WI38 (cell line): Measurements from ENCODE around the gene CPNE4.

ENCODE experiments used
- H3K4me3 ChIP-seq: 2 replicates; pipeline ENCODE4 v1.5.1; 2011; ENCODE audit warnings: low read depth, mild to moderate bottlenecking, control low read depth, low read length
- CTCF ChIP-seq: IDR thresholded peaks from 2 replicates; pipeline ENCODE4 v1.5.1; 2012; ENCODE audit warnings: low read depth, mild to moderate bottlenecking, control low read depth, low read length

Gene CPNE4

DNA sequence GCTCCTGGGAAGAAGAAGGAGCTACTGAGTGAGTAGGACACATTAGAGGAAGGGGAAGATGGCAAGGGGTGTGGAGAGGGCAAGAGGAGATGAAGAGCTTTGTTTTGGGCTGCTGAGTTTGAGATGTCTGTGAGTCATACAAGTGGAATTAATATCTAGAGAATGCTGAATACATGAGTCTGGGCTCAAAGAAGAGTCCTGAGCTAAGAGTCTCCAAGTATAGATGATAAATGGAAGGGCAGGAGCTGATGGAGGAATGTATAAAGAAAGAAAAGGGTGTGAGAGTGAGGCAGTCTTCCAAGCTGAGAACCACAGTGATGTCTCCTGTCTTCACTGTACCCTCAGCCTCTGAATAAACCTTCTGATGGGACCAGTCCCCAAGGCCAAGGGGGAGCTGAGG, 326.6 kb downstream of the CPNE4 start:
- no peak overlapping the region for H3K4me3 ChIP-seq
- TF ChIP-seq CTCF, result no peak

DNA sequence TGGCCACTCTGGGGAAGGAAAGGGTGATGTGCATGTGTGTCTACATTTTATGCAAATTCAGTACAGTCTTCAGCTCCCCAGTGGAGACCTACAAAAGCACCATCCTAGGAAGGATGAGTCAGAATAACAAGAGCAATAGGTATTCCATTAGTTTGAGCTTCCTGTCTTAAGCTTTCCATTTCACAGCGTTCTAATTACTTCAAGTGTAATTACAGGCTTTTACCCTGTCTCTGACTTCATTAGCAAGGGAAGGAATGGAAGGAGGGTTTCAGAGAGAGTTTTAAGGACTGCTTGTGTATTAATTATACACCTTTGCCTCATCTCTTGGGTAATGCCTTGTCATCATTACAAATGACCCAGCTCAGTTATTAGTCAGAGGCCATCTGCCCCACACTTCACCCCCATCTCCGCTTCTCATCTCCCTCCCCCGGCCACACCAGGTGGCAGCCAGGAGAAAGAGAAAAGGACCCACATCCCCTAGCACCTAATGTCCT, 329.2 kb downstream of the CPNE4 start:
- H3K4me3 ChIP-seq, result no peak overlapping the region
- no peak for TF ChIP-seq CTCF

GRCh38 chr3:131705099-131705498, 329.7 kb downstream of the CPNE4 start:
- no peak overlapping the region for H3K4me3 ChIP-seq
- no peak for TF ChIP-seq CTCF

DNA sequence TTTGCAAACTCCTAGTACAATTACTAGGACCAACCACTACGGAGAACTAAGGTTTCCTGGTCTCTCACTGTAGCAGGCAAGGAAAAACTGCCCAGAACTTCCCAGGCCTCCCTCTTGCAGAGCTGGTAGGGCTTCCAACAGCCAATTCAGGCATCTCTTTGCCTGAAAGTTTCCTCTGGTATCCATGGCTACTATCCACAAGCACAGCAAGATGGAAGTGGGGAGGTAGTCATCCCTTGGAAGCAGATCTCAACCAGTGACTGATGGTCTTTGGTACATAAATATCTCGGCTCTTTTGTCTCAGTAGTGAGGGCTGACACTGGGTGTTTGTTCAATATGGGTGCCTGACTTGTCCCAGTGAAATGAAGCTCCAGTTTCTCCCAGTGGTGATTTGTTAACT, 330.7 kb downstream of the CPNE4 start:
- no peak overlapping the region for H3K4me3 ChIP-seq
- no peak for TF ChIP-seq CTCF

DNA sequence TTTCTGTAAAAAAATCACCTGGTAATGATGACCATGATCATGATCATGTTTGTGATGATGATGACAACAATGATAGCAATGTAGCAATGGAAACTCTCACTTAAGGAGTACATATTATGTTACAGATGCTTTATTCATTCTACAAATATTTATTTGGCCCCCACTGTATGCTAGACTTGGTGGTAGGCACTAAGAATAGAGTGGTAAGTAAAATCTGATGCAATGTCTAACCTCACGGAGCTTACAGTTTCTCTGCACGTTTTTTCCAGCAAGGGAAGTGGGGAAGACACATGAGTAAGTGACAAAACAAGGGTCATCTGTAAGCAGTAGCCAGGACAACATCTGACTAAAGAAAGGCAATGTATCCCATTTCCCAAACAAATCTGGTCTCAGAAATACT, 332.7 kb downstream of the CPNE4 start:
- no peak for TF ChIP-seq CTCF
- no peak overlapping the region for H3K4me3 ChIP-seq

GRCh38 chr3:131701153-131701770, 333.6 kb downstream of the CPNE4 start:
- no peak overlapping the region for H3K4me3 ChIP-seq
- no peak for TF ChIP-seq CTCF

DNA sequence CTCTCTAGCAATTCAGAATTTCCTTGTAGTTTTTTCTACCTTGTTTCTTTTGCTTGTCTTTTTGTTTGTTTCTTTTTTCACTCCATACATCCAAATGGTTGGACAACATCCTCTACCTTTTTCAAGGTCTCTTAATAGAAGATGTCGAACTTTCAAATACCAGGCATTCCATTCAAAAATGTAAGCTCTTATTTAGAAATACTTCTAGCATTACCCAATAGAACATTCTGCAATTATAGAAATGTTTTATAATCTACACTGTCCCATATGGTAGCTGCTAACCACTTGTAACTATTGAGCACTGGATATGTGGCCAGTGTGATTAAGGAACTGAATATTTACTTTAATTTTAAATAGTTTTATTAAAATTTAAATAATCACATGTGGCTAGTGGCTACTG, 335.8 kb downstream of the CPNE4 start:
- no peak for TF ChIP-seq CTCF
- H3K4me3 ChIP-seq, result no peak overlapping the region
